ENCODE data around the gene ALKBH8.
"Not testable (repeated sequence)": the region's sequence is repeated elsewhere in the genome, so short reads cannot be mapped to it uniquely, and the experiment has no call there.

The ALKBH8 gene, protein sequence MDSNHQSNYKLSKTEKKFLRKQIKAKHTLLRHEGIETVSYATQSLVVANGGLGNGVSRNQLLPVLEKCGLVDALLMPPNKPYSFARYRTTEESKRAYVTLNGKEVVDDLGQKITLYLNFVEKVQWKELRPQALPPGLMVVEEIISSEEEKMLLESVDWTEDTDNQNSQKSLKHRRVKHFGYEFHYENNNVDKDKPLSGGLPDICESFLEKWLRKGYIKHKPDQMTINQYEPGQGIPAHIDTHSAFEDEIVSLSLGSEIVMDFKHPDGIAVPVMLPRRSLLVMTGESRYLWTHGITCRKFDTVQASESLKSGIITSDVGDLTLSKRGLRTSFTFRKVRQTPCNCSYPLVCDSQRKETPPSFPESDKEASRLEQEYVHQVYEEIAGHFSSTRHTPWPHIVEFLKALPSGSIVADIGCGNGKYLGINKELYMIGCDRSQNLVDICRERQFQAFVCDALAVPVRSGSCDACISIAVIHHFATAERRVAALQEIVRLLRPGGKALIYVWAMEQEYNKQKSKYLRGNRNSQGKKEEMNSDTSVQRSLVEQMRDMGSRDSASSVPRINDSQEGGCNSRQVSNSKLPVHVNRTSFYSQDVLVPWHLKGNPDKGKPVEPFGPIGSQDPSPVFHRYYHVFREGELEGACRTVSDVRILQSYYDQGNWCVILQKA

DNA sequence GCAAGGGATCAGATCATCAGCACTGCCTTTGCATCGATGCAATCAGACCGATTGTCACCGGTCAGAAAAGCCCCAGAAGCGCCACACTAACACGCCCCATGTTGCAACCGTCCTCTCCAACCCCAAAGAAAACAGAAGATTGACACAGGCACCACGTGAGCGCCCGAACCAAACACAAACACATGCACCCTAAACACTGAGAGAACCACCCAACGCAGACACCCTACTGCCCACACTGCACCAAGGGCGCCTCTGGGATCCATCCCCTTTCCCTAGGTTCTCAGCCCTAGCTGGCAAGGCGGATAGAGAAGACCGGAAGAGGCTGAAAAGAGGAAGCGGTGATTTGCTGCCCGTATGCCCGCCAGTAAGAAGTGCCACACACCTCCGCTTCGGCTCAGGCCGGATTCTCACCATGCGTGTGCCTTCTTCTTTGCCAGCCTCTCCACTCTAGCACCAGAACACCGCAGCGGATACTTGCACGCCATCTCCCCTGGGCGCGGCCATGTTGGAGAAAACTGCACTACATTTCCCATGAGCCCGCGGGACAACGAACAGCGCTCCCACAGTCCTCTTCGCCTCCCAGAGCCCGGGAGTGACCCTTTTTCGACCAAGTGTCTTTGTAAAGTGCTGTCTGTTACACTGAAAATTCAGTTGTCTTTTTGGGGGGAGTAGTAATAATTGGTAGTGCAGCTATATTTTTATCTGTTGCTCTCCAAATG lies at the start of gene ALKBH8:
Gene ALKBH8, minus strand, starts transcription at position 517 of the 719 bp plus-strand sequence. CDS start 4,842 bp downstream, outside the sequence.
- peak; percentile 85 for DNase-seq (ENCODE audit: low spot score)

DNA sequence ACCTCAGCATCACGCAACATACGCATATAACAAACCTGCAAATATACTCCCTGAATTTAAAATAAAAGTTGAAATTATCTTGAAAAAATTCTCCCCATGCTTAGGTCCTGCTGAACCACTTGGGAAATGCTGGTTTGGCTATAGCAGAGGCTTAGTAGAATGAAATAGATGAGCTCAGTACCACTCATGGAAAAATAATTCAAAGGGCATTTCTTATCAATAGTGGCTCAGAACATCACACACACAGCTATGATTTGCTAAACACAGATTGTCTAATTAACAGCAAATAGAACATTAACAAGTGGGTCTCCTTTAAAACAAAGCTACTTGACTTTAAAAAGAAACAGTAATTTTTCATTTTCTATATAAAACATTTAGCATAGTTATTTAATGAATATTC lies 46.9 kb upstream of the ALKBH8 start:
- no peak for DNase-seq (ENCODE audit: low spot score)

DNA sequence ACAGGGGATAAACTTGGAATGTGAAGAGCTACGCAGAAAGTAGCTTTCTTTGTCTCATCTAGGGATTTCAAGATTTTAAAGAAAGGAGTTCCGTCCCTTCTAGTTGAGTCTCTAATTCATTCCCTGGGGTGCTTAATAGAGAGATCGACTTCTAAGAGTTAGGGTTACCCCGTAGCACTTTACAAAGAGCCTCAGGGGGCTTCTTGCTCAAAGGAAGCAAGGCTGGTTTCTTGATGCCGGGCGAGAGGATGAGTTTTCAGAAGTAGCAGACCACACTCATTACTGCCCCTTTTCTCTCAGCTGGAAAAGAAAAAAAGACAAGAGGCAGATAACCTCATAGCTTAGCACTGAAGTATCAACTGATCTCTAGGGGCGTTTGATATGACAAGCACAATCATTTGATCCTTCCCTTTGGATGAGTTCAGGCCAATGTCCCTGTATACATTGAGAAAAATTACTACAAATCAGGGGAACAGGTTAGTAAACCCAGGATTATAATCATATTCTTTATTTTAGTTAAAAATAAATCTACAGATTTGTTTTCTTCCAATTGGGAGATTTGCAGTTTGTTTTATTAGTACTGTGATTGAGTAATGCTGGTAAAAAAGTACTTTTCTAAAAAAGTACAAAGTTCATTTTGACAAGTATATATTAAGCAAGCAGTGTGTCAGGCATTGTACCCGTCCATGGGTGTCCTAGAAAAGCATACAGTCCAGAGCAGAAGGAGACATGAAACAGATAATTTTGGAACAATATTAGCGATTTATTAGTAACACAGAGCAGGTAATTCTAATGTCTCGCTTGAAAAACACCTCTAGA lies 44.1 kb upstream of the ALKBH8 start:
- DNase-seq (ENCODE audit: low spot score): no peak

DNA sequence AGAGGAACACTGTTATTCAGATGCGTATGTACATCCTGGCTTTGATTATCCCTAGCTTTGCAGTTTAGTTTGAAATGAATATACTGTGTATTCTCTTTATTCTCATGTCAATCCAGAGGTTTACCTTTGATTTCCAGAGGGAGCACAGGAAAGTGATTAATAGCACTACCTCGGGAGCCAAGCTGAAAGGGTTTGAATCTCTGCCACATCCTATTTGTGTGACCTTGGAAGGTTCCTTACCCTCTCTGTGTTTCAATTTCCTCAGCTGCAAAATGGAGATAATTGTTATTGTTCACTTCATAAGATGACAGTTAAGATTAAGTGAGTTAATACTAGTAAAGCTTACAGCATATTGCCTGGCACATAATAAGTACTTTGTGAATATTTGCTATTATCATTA lies 43.3 kb upstream of the ALKBH8 start:
- DNase-seq (ENCODE audit: low spot score): no peak

DNA sequence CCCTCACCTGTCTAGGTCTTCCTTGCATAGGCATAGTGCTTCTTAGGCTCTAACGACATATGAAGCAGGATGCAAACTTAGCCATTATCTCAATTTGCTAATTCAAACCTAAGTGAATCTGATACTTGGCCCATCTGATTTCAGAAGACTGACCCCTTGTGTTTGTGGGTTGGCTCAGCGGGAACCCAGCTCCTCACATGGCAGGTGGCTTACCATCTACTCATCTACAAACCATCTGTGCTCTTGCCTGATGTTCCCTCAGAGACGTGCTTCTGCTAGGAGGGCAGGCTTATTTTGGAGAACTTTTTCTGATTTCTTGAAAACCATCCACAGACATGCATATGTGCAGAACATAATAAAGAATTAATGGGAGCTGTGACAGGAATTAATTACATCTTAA lies 40.6 kb upstream of the ALKBH8 start:
- DNase-seq (ENCODE audit: low spot score): no peak

DNA sequence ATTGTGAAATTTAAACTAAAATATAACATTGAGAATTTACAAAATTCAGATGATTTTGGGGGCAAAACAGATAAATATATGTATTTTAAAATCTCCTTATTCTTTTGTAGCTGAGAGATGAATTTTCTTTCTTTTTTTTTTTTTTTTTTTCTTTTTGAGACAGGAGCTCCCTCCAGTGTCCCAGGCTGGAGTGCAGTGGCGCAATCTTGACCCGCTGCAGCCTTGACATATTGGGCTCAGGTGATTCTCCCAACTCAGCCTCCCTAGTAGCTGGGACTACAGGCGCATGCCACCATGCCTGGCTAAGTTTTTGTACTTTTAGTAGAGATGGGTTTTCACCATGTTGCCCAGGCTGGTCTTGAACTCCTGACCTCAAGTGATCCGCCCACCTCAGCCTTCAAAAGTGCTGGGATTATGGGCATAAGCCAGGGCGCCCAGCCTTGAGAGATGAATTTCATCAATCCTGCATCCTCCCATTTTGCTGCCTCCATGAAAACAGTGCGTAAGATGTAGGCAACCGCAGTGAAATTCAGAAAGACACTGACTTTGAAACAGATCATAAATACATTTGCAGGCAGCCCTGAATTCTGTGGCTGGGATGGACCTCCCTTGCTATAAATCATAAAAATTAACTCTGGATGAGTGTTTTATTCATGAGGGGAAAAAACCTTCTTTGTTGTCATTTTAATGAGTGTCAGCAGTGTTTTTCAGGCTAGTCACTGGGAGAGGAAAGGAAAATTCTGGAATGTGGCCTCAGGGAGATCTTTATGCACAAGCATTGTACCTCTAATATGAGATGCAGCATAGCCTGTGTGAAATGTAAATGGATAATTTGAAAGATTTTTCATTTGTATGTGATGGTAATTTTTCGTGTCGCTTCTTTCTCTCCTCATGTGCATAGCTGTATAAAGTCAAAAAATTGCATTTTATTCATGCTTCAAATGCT lies 39.8 kb upstream of the ALKBH8 start:
- DNase-seq (ENCODE audit: low spot score): no peak

DNA sequence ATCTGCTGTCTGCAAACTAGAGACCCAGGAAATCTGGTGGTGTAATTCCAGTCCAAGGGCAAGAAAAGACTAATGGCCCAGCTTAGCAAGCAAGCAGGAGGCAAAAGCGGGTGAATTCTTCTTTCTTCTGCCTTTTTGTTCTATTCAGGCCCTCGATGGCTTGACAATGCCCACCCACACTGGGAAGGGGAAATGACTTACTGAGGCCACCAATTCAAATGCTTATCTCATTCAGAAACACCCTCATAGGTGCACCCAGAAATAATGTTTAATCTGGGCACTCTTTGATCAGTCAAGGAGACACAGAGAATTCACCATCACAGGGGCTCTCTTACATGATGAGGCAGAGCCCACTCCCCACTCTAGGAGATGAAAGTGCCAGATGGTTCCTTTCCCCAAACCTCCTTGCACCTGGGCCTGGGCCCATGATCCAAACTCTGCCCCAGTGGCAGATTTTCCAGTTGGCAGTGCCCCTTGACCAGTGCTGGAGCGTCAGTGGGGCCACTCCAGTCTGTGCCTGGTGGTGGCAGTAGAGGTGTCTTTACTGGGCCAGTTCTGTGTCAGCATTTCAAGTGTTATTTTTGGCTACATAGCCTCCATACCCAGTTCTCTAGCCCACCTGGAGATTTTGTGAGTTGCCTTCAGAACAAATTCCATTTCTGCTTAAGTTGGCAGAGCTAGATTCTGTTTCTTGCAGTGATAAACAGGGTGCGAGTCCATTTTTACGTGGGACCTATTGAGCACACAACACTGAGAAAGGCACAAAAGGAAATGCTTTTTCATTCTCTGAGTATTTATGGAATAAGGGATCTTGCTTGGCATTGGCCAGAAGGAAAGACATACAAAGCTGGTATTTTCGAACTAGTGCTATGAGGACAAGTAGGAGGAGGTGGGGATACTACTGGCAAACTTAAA lies 32.9 kb upstream of the ALKBH8 start:
- no peak for DNase-seq (ENCODE audit: low spot score)

DNA sequence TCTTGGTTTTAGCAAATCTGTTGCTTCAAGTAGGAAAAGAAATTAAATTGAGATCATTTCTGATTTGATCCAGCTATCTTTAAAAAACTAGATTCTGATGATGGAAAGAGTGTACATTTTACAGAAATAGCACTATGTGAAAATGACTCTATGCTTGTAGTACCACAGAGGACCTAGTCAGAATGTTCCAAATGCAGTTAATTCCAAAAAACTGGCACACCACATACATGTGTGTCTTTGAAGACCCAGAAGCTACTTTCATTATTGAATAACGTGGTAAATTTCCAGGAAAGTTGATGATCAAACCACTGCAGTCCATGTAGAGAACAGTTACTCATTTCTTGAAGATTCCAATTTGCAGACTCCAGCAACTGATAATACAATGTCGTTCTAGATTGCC lies 29.2 kb upstream of the ALKBH8 start:
- DNase-seq (ENCODE audit: low spot score): no peak

DNA sequence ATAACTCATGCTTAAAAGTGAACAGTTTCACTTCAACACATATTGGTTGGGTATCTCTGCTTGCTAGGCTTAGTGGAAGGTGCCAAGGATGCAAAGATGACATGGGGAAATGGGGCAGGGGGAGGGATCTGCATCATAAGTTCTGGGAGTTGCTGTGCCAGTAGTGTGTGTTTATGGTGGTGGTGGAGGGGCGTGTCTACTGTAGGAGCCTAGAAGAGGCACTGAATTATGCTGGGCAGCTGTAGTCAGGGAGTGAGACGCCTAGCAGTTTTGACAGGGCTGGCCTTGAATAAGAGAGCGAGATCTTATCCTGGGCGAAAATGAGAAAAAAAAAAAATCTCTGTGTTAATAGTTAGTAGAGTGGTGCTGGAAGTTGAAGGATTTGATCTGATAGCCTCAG lies 28.4 kb upstream of the ALKBH8 start:
- no peak for DNase-seq (ENCODE audit: low spot score)

DNA sequence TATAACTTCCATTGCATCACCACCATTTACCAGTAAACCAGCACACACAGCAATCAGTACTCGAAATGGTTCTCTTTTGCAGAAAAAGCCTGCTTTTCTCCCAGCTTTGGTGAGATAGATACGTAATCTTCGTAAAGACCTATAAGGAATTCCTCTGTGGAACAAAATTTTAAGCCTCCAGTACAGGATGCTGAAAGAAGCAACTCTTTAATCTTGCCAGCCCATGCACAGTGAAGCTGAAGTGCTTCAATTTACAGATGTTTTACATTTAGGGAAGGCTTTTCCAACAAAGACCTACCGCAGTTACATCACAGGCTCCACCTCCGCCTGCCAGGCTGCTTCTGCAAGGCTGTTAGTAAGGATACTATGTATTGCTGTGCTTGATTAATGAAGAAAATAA lies 27.3 kb upstream of the ALKBH8 start:
- peak; percentile 65 for DNase-seq (ENCODE audit: low spot score)

DNA sequence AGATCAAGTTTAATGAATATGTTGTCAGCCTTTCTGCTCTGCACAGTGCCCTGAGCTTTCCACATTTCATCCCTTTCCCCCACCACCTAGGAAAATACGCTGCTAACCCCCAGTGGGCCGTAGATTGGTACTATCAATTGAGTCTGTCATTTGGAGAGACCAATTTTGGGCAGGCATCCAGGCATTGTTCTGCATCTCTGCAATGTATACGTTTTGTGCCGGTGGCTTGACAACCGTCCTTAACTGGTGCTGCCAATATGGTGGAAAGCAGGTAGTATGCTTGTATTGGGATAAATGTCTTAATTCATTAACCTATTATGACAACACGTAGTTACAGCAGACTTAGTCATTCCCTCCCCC lies 26.7 kb upstream of the ALKBH8 start:
- no peak for DNase-seq (ENCODE audit: low spot score)

DNA sequence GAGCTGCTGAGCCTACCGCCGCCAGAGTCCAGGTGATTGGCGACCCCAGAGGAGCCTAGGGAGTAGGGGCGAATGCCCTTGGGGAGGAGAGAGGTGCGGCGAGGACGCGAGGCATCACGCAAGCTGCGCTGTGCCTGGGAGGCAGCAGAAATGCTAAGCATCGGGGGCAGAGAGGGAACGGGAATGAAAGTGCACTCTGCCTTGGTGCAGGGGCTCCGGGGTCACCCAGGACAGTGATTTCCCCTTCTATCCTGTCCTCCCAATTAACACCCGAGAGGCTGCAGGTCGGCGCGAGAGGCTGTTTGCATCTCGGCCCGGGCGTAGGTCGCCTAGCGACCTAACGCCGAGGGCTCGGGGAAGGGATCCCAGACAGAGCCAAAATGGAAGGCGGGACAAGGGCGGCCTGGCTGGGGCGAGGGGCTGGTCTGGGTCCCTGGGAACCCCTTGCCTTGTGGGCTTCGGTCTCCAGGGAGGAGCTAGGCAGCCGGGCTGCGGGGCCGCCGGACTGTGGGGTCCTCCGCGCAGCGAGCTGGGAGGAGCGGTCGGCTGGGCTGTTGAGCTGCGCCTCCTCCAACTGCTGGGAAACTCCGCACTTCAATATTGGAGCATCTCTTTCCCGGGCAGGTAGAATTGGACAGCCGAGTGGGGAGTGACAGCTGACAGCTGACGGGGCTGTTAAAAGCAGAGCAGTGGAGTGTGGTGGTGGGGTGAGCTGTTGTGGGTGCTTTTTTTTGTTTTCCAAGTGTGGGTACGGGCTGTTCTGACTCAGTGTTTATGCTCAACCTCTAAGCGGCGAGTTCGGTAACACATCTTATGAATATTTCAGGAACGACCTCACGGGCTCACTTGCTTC lies 26.1 kb upstream of the ALKBH8 start:
- no peak for DNase-seq (ENCODE audit: low spot score)

DNA sequence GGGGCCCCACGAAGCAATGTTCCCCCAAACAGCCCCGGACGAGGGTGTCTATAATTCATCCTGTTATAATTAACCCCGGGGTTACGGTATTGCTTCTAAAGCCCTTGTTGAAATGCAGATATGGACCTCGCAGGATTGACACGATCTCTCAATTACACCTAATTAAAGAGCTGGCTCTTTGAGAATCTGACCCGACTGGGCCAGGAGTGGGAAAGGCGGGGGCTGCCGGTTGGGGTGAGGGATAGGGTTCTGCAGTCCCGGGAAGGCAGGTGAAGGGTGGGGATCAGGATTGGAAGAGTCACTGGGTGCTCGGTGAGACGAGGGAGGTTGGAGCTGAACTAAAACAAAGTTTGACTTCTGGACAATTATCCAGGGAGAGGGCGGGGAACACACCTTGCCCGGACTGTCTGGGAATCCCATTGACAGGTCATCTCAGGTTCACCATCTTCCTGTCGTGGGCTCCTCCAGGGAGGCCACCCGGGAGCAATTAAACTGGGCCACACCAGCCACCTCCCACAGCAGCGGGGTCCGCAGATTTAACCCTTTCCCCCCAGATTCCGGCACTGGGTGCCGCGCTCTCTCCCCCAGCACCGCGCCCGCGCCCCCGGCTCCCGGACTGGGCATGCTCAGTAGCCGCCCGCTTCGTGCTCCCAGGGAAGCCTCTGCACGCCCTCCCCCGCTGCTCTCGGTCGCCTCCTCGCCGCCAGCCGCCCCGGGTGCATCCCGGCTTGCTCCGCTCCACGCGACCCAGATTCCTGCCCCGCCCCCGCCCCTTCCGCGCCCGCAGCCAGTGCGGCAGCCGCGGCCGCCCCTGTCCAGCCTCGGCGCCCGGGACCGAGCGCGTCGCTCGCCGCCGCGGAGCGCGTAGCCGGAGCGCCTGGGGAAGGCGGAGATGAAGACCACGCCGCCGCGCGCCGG lies 25.2 kb upstream of the ALKBH8 start, which contains the start of gene ELMOD1:
Gene ELMOD1, plus strand, starts transcription at position 688 of the 918 bp plus-strand sequence. CDS start 27,043 bp downstream, outside the sequence.
- no peak for DNase-seq (ENCODE audit: low spot score)

DNA sequence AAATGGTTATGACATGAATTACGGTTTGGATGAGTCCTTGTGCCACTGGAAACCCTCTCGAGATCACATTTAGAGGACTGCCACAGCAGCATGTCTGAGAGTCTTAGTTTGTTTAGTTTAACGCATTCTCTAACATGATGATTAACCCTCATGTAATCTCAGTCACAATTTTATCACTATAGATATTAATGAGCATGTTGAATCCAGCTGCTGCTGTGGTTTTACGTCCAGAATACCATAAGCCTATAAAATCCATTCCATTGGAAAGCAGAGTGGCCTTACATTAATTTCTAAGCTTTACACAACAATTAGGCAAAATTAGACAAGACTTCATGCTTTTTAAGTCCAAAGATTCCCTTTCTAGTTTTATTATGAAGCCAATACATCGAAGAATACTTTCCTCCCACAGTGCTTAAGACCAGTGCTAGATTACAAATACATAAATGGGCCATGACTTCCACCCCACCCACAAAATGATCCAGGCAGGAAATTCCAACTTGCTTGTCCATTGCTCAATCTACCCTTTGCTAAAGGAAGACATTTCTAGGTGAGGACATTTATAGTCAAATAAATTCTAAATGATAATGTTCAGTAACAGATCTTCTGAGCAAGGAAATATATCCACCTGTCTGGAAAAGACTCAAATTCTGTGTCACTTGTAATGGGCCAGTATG lies 21.9 kb upstream of the ALKBH8 start:
- no peak for DNase-seq (ENCODE audit: low spot score)

DNA sequence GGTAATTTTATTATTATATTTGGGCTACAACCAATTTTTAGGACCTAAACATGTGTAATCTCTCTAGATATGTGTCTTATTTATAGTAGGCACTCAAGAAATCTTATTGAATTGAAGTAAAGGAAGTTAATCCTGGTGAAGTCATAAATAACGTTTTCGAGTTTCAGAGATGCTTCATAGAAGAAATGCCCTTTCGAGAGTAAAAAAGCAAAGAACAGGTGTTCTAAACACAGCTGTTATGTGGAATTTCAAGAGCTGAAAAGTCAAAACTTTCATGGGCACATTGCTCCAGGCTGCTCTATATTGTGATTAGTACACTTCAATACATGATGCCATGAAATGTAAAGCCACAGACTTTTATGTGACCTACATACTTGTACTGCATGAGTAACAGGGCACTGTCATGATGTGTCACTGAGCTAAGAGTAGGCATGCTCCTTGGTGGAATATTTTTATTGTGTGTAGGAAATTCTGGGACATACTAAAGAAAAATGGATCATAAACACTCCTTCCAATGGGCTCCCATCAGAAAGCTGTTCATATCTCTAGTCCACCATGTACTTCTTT lies 18.2 kb upstream of the ALKBH8 start:
- no peak for DNase-seq (ENCODE audit: low spot score)

DNA sequence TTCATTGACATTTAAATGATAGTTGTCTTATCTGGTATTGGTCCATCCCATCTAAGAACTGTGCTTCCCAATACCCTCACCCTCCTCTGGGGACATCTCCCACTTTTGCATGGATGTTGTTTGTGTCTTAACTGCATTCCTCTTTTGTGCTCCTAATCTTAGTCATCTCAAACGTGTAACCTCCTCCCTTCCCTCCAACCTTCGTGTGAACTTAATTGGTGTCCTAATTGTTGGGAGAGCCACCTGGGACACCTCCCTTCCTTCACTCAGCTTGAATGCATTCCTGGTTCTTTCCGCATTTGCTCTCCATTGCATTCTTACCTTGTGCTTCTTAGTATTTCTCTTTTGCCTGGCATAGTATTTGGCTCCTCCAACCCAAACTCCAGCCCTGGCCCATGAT lies 15.6 kb upstream of the ALKBH8 start:
- DNase-seq (ENCODE audit: low spot score): no peak

DNA sequence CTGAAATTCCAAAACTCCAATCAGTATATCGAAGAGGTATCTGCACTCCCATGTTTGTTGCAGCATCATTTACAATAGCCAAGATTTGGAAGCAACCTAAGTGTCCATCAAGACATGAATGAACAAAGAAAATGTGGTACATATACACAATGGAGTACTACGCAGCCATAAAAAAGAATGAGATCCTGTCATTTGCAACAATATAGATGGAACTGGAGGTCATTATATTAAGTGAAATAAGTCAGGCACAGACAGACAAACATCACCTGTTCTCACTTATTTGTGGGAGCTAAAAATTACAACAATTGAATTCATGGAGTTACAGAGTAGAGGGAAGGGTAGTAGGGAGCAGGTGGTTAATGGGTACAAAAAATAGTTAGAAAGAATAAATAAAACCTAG lies 13.6 kb upstream of the ALKBH8 start:
- not testable (repeated sequence) for DNase-seq (ENCODE audit: low spot score)
